Effector memory CD8-positive, alpha-beta T cell (primary cell): ENCODE results near the gene FAM184A.
A peak's percentile ranks its signal among the peaks of the same experiment; 100 is the strongest.

Experiments used
- ATAC-seq: fragments of 150-1000 bp; cut with Tn5 transposase; replicated peaks from 2 replicates; pipeline ENCODE4 v1.10.0; 2021; ENCODE audit warnings: mild to moderate bottlenecking, moderate library complexity
- DNase-seq, 3 experiments: peaks; one replicate each; pipeline ENCODE4 v3.0.0; 2021
- H3K27ac Mint-ChIP-seq, 2 donors: one replicate each; pipeline ENCODE4 v1.8.0; 2022; ENCODE audit warnings: mild to moderate bottlenecking in 2 of 2, mixed read lengths in 2 of 2, moderate library complexity in 2 of 2
- H3K27me3 Mint-ChIP-seq, 2 donors: one replicate each; pipeline ENCODE4 v1.8.0; 2022; ENCODE audit warnings: mixed read lengths in 2 of 2
- H3K36me3 Mint-ChIP-seq: one replicate; pipeline ENCODE4 v1.8.0; 2022; ENCODE audit warnings: mild to moderate bottlenecking, moderate library complexity, mixed read lengths; ENCODE audit not compliant: insufficient read depth
- H3K4me1 Mint-ChIP-seq, 2 donors: one replicate each; pipeline ENCODE4 v1.8.0; 2022; ENCODE audit warnings: low read depth in 2 of 2, mixed read lengths in 2 of 2
- H3K4me3 Mint-ChIP-seq, 2 donors: one replicate each; pipeline ENCODE4 v1.8.0; 2022; ENCODE audit warnings: mild to moderate bottlenecking in 2 of 2, mixed read lengths in 2 of 2, moderate library complexity in 2 of 2
- H3K9me3 Mint-ChIP-seq, 2 donors: one replicate each; pipeline ENCODE4 v1.8.0; 2022; ENCODE audit warnings: mixed read lengths in 2 of 2

FAM184A gene

DNA sequence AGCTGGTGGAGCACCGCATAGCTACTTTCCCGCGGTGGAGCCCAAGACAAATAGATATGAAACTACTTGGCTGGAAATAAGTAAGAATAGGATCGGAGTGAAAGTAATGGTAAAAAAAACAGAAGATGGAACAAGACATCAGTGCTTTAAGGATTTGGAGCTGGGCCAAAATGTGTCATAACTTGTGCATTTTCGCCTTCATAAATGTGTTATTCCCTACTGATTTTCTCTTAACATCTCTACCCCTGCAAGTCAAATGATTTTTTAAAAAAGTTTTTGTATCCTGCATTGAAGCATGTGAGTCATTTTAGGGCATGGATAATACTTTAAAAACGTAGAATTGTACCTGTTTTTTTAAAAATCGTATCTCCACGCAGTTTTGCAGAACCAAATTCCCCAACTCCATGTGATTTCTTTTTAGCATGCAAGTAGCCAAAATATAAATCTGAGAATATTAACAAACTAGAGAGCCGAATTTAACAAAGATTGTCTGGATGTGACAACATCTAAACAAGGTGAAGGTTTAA lies 882 bp upstream of the FAM184A start:
- Mint-ChIP-seq H3K27me3 (no peaks in the 10 kb centered on the region), H3K4me3 (peak overlapping the region; percentile 88 to 92), H3K36me3 (no peaks in the 10 kb centered on the region), H3K4me1 (peaks cover 18 to 23% of the 10 kb centered on the region in 2 donors), H3K9me3 (peaks cover 0 to 2% of the 10 kb centered on the region in 2 donors), H3K27ac (peak overlapping the region; percentile 83 to 84)
- DNase-seq (peak in 1 of 3 experiments; percentile 2), ATAC-seq (no peak)

DNA sequence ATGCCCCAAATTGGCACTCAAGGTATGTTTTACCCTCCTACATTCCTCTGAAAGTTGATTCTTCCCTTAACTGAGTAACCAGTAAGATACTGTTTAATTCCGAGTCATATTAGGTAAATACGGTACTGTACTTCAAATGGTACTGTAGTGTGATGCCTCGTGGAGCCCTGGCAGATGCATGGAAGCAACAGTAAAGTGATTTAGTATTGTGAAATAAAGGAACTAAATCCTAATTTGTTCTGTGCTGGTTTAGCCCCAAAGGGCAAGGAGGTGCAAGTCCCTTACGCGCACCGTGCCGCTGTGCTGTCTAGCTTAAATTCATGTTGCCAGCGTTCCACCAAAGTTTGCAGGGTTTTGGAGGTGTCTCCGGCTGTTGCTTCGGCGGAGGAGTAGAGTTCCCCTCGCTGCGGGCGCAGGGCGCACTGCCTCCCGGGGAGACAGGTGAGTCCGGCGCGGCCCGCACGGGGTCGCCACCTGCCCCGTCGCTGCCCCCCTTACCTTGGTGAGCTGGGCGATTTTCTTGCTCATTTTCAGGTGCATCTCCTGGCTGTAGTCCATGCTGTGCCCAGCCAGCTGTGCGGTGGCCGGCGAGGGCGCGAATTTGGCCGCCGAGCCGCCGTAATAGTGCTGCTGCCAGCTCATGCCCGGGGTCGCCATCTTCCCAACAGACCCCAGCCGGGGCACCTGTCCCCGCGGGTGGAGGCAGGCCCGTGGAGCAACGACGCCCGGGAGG lies 655 bp downstream of the FAM184A start:
- DNase-seq: peak; percentile 41 to 43 (median 42)

DNA sequence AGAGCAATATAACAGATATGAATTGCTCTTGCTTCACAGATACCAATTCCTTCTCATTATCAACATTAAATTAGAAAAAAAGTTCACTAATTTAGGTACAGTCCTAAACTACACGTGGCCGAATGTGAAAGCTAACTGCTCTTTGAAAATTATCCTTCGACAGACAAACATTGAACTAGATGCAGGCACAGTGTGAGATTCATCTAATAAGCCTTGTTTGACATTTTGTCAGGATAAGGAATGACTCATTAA lies 1.1 kb downstream of the FAM184A start:
- Mint-ChIP-seq H3K27ac (no peak overlapping the region), H3K27me3 (no peaks in the 10 kb centered on the region), H3K4me1 (peaks cover 23 to 31% of the 10 kb centered on the region in 2 donors), H3K4me3 (peak overlapping the region; percentile 41 to 92), H3K36me3 (no peaks in the 10 kb centered on the region), H3K9me3 (no peaks in the 10 kb centered on the region)
- DNase-seq: no peak
- no peak for ATAC-seq

More for the DNA sequence above, 655 bp downstream of the FAM184A start:
- H3K9me3 Mint-ChIP-seq: no peaks in the 10 kb centered on the region
- H3K36me3 Mint-ChIP-seq: no peaks in the 10 kb centered on the region
- H3K4me3 Mint-ChIP-seq: peak overlapping the region; percentile 41 to 92
- H3K27ac Mint-ChIP-seq: no peak overlapping the region
- ATAC-seq: peak; percentile 57
- no peaks in the 10 kb centered on the region for H3K27me3 Mint-ChIP-seq
- peaks cover 23 to 31% of the 10 kb centered on the region in 2 donors for H3K4me1 Mint-ChIP-seq

DNA sequence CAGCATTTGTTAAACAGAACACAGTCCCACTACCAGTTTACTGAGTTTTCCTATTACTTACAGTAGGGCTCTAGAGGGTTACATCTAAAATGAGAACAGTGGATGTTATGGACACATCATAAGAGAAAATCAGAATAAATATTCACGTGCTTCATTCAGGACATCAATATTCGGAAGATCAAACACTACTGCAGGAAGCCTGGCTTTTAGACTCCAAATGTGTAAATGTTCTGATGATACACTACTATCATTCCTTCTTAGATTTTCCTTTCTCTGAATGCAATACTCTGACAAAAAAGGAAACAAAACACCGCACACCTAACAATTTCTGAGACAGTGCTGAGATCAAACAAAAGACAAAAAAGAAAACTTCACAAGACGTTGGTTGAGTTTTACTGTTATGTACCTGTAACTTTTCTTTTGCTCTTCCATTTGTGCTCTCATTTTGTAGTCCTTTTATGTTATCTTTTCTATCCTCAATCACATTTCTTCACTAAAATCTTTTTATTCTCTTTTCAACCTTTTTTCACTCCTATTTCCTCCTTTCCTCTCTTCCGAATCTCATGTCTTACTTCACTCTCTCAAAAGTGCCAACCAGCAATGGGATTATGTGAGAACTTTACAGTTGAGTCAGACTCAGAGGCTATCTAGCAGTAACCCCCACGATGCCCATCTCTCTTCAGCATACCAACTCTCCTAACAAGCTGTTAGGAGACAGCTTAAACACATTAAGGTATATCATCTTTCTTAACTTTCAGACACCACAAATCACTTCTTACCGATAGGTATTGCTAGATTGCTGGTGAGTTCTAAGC lies 1.7 kb downstream of the FAM184A start:
- Mint-ChIP-seq H3K36me3 (no peaks in the 10 kb centered on the region), H3K27ac (no peak overlapping the region), H3K27me3 (no peaks in the 10 kb centered on the region), H3K4me1 (peaks cover 23 to 31% of the 10 kb centered on the region in 2 donors), H3K9me3 (no peaks in the 10 kb centered on the region), H3K4me3 (peak overlapping the region; percentile 41 to 92)
- ATAC-seq (no peak), DNase-seq (no peak)

DNA sequence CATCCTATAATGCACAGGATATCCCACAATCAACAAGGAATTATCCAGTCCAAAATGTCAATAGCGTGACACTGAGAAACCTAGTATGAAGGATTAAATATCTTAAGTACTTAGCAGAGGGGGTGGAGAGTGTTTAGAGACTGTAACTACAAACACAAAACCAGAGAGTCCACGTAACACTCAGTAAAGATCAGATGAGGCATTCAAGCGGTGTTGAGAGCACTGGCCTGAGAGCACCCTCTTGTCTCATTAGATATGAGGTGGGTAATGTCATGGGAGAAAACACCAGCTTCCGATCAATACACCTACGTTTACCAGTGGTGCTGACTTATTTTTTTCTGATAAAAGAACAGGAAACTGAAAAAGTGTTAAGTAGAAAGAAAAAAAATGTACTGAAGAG lies 2.3 kb downstream of the FAM184A start:
- ATAC-seq (no peak), DNase-seq (no peak)
- Mint-ChIP-seq H3K9me3 (no peaks in the 10 kb centered on the region), H3K36me3 (no peaks in the 10 kb centered on the region), H3K4me3 (peak overlapping the region; percentile 24 to 41), H3K4me1 (peaks cover 23 to 31% of the 10 kb centered on the region in 2 donors), H3K27me3 (no peaks in the 10 kb centered on the region), H3K27ac (no peak overlapping the region)

DNA sequence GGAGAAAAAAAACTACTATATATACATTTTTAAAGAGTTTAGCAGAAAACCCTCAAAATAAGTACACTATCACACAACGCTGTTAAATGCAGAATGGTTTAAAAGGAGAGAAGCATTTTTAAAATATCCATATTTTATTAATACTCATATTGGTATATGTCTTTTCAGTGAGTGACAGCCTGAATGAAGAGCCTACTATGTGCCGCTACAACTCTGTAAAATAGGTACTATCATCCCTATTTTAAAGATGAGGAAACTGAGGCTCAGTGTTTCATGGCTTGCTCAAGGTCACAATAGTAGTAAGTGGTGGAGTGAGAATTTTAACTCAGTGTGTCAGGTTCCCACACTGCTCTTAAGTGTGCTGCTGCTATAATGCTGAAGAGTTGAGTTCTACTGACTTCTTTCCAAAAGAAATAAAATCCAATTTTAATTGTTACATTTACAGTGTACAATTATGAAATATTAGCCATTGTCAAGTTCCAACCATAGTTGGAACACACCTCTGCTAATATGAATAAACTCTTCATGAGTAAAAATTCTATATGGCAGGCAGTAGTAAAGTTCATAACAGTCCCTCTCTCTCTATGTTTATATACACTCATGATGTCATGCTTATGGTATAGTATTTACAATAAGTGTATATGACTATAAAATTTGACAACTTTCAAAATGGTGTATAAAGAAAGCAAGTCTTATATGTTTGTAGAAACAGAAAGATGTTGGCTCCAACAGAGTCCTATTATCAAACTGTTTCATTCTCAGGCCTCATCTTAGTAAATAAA lies 3.1 kb downstream of the FAM184A start:
- Mint-ChIP-seq H3K4me3 (no peak overlapping the region), H3K4me1 (peaks cover 23 to 31% of the 10 kb centered on the region in 2 donors), H3K9me3 (no peaks in the 10 kb centered on the region), H3K36me3 (no peaks in the 10 kb centered on the region), H3K27ac (no peak overlapping the region), H3K27me3 (no peaks in the 10 kb centered on the region)
- ATAC-seq: no peak
- no peak for DNase-seq

DNA sequence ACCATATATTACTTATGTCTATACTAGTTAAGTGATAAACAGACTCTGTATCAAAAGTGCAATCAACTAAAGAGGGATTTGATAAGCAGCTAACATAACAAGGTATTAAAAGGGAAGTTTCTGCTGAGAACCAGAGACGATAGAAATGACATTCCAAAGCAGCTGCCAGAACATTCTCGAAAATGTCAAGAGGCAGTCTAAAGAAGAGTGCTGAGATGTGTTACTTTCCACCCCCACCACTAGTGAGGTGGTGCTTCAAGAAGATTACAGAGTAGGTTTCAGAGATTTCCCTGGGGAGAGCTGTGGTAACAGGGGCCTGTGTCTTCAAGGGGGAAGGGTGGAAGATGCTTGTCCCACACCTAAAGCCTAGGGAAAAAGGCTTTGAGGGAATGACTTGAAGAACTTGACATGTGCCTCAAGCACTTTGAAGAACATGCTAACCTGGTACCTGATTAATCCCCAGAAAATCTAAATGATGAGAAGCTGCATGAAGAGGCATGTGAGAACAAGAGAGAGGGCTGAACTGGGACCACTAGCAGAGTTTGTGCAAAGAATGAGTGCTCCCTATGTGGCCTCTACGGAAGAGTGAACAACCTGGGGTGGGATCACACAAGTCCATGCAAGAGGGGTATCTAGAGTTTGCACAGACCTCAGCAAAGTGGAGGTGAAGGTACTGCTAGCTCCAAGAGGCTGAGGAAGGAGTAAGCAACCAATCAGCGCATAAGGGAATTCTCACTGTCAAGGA lies 5.0 kb downstream of the FAM184A start:
- H3K36me3 Mint-ChIP-seq: no peaks in the 10 kb centered on the region
- no peak overlapping the region for H3K27ac Mint-ChIP-seq
- DNase-seq (no peak), ATAC-seq (no peak)
- H3K9me3 Mint-ChIP-seq: no peaks in the 10 kb centered on the region
- H3K4me3 Mint-ChIP-seq: no peak overlapping the region
- peaks cover 19 to 22% of the 10 kb centered on the region in 2 donors for H3K4me1 Mint-ChIP-seq
- H3K27me3 Mint-ChIP-seq: no peaks in the 10 kb centered on the region

DNA sequence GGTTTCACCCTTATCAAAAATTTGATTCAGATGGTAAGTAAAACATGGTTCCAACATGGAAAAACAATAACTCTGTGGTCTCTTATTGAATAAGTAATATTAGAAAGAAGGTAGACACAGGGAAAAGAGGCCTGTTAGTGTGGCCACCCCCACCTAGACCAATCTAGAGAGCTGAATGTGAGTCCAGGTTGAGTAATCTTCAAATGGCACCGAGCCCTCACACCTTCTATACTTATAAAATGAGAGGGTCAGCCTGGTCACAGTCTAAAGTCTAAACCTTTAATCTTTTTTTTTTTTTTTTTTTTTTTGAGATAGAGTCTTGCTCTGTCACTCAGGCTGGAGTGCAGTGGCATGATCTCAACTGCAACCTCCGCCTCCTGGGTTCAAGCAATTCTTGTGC lies 6.9 kb downstream of the FAM184A start:
- no peak overlapping the region for H3K4me3 Mint-ChIP-seq
- peaks cover 9 to 10% of the 10 kb centered on the region in 2 donors for H3K4me1 Mint-ChIP-seq
- H3K36me3 Mint-ChIP-seq: no peaks in the 10 kb centered on the region
- H3K27ac Mint-ChIP-seq: no peak overlapping the region
- H3K27me3 Mint-ChIP-seq: no peaks in the 10 kb centered on the region
- ATAC-seq: no peak
- H3K9me3 Mint-ChIP-seq: no peaks in the 10 kb centered on the region
- no peak for DNase-seq

DNA sequence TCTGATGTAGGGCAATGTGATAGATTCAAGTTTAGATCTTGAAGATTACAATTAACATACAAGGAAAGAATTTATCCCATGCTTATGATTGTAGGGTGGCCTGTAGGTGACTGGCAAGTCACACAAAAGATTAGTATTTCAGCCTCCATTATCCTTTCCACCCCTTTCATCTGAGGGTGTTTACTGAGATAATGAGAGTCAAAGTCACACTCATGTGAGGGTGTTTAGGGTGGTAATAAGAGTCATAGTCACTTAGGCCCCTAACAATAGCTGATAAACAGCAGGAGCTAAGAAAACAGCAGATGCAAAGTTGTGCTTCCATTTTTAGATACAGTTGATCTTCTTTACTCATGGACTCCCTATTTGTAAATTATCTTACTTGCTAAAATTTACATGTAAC lies 11.4 kb downstream of the FAM184A start:
- no peaks in the 10 kb centered on the region for H3K9me3 Mint-ChIP-seq
- no peak overlapping the region for H3K27ac Mint-ChIP-seq
- no peaks in the 10 kb centered on the region for H3K36me3 Mint-ChIP-seq
- H3K4me1 Mint-ChIP-seq: no peaks in the 10 kb centered on the region
- ATAC-seq: no peak
- no peak for DNase-seq
- no peaks in the 10 kb centered on the region for H3K27me3 Mint-ChIP-seq
- no peak overlapping the region for H3K4me3 Mint-ChIP-seq

DNA sequence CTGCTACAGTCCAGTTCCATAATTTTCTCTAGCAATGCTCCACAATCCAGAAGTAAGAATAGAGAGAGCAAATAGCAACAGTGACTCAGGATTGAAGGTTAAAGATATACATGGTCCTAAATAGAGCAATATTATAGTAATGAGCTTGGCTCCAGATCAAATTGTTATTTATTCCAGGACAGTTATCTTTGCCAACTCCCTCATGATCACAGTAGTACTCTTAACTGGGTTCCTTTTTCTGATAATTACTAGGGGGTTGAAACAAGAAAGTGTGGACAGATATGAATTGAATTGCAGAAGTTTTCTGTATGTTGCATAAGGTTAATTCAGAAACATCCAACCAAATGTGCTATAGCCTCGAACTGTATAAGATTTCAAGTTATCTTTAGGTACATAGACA lies 11.9 kb downstream of the FAM184A start:
- H3K4me1 Mint-ChIP-seq: no peaks in the 10 kb centered on the region
- no peaks in the 10 kb centered on the region for H3K27me3 Mint-ChIP-seq
- ATAC-seq (no peak), DNase-seq (no peak)
- H3K27ac Mint-ChIP-seq: no peak overlapping the region
- H3K4me3 Mint-ChIP-seq: no peak overlapping the region
- H3K36me3 Mint-ChIP-seq: no peaks in the 10 kb centered on the region
- no peaks in the 10 kb centered on the region for H3K9me3 Mint-ChIP-seq

DNA sequence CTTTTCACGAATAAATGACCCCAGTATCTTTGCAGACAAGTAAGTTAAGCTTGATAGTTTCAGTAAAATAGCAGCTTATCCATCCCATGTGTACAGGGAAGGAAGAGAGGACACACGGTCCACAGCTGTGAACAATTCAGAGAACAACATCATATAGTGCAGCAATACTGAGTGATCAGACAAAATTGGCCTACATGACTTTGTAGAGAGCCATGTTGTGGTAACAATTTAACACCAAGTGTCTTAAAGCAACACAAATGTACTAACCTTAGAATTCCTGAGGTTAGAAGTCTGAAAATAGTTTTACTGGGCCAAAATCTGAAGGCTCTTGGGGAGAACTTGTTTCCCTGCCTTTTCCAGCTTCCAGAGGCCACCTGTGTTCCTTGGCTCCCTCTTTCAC lies 12.5 kb downstream of the FAM184A start:
- Mint-ChIP-seq H3K9me3 (no peaks in the 10 kb centered on the region), H3K27ac (no peak overlapping the region), H3K4me1 (no peaks in the 10 kb centered on the region), H3K27me3 (no peaks in the 10 kb centered on the region), H3K4me3 (no peak overlapping the region), H3K36me3 (no peaks in the 10 kb centered on the region)
- DNase-seq (no peak), ATAC-seq (no peak)

DNA sequence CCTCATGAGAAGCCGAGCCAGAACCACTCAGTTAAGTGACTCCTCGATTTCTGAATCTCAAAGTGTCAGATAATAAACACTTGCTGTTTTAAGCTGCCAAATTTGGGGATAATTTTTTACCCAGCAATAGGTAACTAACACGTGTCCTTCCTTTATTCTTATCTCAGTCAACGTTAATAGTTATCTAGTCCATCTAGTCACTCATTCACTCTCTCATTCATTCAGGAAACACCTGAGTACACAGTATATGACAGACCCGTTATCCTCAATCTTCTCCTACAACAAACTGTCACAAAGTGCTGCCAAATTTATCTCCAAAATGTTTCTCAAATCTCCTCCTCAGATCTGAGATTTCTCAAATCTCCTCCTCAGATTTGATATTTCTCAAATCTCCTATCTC lies 13.1 kb downstream of the FAM184A start:
- DNase-seq (no peak), ATAC-seq (no peak)
- Mint-ChIP-seq H3K36me3 (no peaks in the 10 kb centered on the region), H3K4me3 (no peak overlapping the region), H3K27me3 (no peaks in the 10 kb centered on the region), H3K4me1 (no peaks in the 10 kb centered on the region), H3K27ac (no peak overlapping the region), H3K9me3 (no peaks in the 10 kb centered on the region)

DNA sequence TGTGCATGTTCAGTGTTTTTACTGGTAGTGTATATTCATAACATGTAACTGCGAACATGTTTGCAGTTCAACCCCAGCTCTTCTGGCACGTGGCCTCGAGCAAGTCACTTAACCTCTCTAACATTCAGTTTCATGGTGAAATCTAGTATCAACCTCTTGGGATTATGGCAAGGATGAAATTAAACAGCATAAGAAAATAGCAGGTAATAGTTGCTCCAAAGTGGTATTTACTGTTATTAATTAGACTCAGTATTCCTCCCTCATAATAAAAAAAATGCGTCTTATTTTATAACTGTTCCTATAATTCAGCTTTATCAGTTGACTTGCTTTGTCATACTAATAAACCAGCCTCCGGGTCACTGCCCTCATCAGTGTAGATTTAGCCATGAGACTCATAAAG lies 15.0 kb downstream of the FAM184A start:
- Mint-ChIP-seq H3K36me3 (no peaks in the 10 kb centered on the region), H3K4me3 (no peak overlapping the region), H3K27ac (no peak overlapping the region), H3K27me3 (no peaks in the 10 kb centered on the region), H3K4me1 (no peaks in the 10 kb centered on the region), H3K9me3 (no peaks in the 10 kb centered on the region)
- ATAC-seq (no peak), DNase-seq (no peak)
